Measurements from ENCODE around the gene ZNF804A.
"Not testable (repeated sequence)": the region's sequence is repeated elsewhere in the genome, so short reads cannot be mapped to it uniquely, and the experiment has no call there.

Gene ZNF804A

GRCh38 chr2:184834699-184835397, 236.5 kb downstream of the ZNF804A start:
- no peak for DNase-seq

GRCh38 chr2:184835398-184835715, 237.0 kb downstream of the ZNF804A start:
- DNase-seq = no peak

GRCh38 chr2:184847331-184847730, 249.0 kb downstream of the ZNF804A start:
- no peak for DNase-seq

- no peak for DNase-seq
These were observed 251.2 kb downstream of the ZNF804A start for GRCh38 chr2:184849516-184849915.

DNA sequence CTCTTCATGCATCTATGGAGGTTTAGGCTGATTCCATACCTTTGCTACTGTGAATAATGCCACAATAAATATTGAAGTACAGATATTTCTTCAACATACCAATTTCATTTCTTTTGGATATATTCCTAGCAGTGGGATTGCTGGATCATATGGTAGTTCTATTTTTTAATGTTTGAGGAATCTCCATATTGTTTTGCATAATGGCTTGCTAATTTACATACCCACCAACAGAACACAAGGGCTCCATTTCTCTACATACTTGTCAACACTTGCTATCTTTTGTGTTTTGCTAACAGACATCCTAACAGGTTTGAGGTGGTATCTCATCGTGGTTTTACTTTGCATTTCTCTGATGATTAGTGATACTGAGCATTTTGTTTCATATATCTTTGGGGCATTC, 253.2 kb downstream of the ZNF804A start:
- DNase-seq = no peak

- no peak for DNase-seq
These were observed 260.9 kb downstream of the ZNF804A start for GRCh38 chr2:184859187-184859586.

DNA sequence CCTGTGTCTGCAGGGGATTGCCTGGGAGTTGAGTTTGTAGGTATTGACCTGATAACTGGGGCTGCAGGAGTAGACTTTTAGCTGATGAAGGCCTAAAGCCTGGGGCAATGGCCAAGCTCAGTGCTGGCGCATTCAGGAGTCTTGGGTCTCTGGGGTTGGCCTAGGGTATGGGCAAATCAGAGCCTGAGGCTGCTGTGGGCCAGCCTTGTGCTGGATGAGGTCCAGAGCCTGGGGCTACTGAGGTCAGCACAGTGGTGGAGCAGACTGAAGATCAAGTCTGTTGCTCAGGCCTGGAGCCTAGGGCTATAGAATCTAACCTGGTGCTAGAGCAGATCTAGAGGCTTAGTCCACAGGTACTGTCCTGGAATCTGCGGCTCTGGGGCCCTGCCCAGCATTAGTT, 262.4 kb downstream of the ZNF804A start:
- DNase-seq = no peak

GRCh38 chr2:184875212-184875611, 276.9 kb downstream of the ZNF804A start:
- no peak for DNase-seq

GRCh38 chr2:184875911-184876310, 277.6 kb downstream of the ZNF804A start:
- DNase-seq = no peak

- no peak for DNase-seq
These were observed 279.6 kb downstream of the ZNF804A start for GRCh38 chr2:184877909-184878308.

GRCh38 chr2:184879671-184880070, 281.3 kb downstream of the ZNF804A start:
- DNase-seq = no peak

DNA sequence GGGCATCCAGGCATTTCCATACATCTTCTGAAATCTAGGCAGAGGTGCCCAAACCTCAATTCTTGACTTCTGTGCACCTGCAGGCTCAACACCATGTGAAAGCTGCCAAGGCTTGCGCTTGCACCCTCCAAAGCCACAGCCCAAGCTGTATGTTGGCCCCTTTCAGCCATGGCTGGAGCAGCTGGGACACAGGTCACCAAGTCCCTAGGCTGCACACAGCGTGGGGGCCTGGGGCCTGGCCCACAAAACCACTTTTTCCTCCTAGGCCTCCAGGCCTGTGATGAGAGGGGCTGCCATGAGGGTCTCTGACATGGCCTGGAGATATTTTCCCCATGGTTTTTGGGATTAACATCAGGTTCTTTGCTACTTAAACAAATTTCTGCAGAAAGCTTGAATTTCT, 288.3 kb downstream of the ZNF804A start:
- not testable (repeated sequence) for DNase-seq

DNA sequence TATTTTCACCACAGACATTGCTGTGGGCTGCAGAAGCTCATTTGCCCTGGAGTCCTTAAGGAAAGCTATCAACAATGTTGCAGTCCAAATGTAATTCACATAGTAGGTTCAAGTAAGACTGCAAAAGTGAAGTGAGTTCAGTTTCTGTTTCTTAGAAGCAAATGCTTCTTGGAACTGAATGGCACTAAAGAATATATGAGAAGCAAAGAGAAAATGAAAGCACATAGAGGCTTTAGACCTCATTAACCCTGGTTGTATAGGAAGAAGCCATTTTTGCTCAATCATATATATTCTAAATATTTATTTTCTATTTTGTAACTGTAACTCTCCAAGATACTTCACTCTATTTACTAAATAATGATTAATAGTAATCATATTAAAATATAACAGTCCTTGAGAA, 292.0 kb downstream of the ZNF804A start:
- DNase-seq = no peak

DNA sequence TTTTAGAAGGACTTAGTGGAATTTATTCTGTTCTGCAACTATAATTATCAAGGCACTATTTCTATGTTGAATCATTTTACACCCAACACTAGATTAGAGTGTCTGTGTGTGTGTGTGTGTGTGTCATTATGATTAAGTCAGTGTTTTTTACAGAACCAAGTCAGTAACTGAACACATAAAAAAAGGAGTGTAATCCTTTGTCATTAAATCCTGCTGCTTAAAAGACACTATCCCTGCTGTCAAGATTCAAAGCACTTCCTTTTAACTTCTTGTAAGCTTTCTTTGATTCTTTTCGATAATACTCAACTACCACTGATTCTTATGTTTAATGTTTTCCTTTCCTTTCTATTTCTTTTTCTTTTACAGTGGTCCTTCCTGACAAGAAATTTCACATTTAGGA, 306.7 kb downstream of the ZNF804A start:
- no peak for DNase-seq

GRCh38 chr2:184906160-184906559, 307.8 kb downstream of the ZNF804A start:
- no peak for DNase-seq

DNA sequence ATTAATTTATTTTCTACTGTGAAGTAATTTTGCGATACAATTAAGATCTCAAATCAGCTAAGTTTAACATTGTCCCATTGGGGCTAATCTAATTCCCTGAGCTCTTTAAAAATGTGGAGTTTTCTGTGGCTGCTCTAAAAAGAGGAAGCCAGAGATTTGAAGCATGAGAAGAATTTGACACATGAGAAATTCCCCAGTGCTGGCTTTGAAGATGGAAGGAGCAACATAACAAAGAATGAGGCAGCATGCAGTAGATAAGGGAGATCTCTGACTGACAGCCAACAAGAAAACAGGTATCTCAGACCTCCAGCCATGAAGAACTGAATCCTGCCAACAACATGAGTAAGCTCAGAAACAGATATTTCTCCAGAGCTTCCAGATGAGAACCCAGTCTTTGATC, 308.4 kb downstream of the ZNF804A start:
- no peak for DNase-seq

DNA sequence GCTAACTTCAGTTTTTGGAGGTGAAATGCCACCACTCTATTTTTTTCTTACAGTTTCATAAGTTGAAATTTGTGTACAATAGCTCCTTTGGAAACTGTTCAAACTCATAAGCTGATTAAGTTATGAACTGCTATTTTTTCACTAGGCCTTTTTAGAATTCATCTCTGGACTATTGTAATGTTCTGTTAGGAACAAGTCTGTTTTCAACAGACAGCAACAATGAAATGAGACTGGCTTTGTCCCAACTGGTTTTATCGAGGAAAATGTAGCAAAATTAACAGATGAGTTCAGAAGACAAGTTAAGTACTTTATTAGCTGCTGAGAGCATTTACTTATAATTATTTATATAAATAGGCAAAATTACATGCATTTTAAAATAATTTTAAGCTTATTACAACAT, 310.6 kb downstream of the ZNF804A start:
- no peak for DNase-seq

DNA sequence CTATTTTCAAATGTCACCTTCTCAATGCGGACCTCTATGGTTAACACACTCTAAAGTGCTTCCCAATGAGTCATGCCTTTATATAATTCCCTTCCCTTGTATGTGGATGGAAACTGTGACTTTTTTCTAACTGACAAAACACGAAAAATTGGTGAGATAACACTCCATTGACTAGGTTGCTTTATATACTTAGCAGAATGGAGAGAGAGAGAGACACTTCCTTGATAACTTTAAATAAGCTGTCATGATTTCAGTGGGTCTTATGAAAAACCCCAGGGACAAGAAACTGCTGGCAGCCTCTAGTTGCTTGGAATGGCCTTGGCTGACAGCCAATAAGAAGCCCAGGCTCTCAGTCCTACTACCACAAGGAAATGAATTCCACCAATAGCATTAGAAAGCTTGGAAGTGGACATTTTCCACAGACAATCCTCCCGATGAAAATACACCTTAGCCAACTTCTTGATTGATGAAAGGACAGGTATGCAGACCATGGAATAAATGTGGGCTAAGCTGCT, 322.2 kb downstream of the ZNF804A start:
- no peak for DNase-seq

DNA sequence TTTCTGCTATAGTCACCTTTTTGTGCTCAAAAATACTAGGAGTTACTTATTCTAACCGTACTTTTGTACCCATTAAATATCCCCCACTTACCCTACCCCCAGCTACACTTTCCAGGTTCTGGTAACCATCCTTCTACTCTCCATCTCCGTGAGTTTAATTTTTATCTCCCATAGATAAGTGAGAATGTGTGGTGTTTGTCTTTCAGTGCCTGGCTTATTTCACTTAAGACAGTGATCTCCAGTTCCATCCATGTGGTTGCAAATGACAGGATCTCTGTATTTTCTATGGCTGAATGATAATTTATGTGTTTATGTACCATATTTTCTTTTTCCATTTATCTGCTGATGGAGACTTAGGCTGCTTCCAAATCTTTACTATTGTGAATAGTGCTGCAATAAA, 323.3 kb downstream of the ZNF804A start:
- no peak for DNase-seq

GRCh38 chr2:184923751-184924150, 325.4 kb downstream of the ZNF804A start:
- no peak for DNase-seq

DNA sequence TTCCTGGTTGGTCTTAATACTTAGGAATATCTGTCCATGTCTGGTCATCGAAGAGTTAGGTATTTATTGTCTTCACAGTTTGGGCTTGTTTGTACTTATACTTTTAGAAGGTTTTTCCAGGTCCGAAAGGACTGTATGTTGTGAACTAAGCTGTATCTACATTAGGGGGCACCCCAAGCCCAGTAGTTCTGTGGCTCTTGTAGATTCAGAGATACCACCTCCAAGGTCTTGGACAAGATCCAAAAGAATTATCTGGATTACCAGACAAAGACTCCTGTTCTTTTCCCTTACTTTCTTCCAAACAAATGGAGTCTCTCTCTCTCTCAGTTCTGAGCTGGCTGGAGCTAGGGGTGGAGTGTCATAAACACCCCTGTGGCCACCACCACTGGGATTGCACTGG, 328.7 kb downstream of the ZNF804A start:
- DNase-seq = no peak

DNA sequence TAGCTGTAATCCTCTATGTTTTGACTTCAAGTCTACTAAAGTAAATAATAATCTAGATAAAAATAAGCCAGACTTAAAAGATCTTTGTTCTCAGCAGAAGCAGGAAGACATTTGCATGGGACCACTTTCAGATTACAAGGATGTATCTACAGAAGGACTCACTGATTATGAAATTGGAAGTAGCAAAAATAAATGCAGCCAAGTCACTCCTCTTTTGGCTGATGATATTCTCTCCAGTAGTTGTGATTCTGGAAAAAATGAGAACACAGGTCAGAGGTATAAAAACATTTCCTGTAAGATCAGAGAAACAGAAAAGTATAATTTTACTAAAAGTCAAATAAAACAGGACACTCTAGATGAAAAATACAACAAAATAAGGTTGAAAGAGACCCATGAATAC, 338.4 kb downstream of the ZNF804A start:
- no peak for DNase-seq

- no peak for DNase-seq
These were observed 340.1 kb downstream of the ZNF804A start for GRCh38 chr2:184938221-184938985.

DNA sequence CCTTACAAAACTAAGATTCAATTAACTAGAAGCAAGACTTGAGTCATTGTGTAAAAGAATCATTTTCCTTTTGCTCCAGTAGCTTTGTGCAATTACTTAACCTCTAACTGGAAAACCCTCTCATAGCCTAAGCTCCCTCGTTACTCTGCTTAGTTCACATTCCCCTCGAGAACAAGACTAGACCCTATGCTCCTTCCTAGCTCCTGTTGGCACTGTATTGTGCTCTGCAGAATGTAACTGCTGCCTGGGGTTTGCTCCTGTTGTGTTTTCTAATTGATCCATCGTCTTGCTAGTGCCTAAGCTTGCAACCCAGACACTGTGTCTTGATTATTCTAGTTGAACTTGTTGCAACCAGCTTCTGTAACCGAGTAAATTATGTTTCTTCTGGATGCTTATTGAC, 347.0 kb downstream of the ZNF804A start:
- no peak for DNase-seq

DNA sequence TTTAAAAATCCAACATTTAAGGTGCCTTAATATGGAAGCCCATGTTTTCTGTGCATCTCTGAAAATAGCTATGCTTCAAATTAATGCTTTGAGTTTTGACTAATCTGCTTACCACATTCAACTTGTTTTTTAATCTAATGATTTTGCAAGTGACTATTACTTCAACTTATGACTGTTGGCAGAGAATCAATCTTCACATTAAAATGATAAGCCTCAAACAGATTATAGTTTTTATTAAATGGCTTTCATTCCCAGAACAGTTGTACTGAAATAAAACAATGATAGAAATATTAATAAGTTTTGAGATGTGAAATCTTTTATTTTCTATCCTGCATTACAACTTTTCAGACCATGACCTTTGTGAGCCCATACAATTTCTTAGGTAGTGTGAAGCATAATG, 347.5 kb downstream of the ZNF804A start:
- no peak for DNase-seq

Measured in activated CD4-positive, alpha-beta T cell treated with anti-CD3 and anti-CD28 coated beads, Interleukin-10, Interleukin-2, amounts not matched to agents 100 ng/mL and 50 ng/mL, durations not matched to agents 16 hours and 8 hours (primary cell).